Measurements from ENCODE around the gene C4B.
A peak's percentile ranks its signal among the peaks of the same experiment; 100 is the strongest.
"Not testable (repeated sequence)": the region's sequence is repeated elsewhere in the genome, so short reads cannot be mapped to it uniquely, and the experiment has no call there.

C4B gene

GRCh38 chr6:31981744-31982143, 32.9 kb upstream of the C4B start, which contains the start of gene C4A:
Gene C4A (plus strand): TSS chr6:31982057. CDS start chr6:31982108, 51 bp downstream.
- not testable (repeated sequence) for DNase-seq

GRCh38 chr6:31989363-31989762, 25.2 kb upstream of the C4B start:
- DNase-seq = not testable (repeated sequence)

- not testable (repeated sequence) for DNase-seq
Observed at GRCh38 chr6:31994421-31994820, 20.2 kb upstream of the C4B start.

- DNase-seq = not testable (repeated sequence)
Observed at GRCh38 chr6:31996385-31996784, 18.2 kb upstream of the C4B start.

GRCh38 chr6:32002546-32003268, 11.9 kb upstream of the C4B start:
- not testable (repeated sequence) for DNase-seq

GRCh38 chr6:32003301-32003700, 11.3 kb upstream of the C4B start:
- DNase-seq = not testable (repeated sequence)

DNA sequence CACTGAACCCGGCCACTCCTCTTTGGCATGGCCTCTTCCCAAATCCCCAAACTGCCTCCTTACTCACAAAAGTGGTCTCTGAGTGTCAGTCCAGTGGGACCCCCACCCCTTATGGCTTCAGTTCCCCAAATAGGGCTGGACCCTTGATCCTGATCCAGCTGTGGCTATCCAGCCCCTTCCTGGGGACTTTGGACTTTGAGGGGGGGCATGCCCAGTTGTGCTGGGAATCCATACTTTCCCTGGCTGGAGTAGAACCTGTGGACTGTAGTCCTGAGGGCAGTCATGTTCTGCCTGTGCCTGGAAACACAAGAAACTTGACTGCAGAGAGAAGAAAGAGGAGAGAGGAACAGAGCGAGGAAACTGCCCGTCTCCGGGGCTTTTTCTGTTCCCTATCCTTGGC, 10.2 kb upstream of the C4B start:
- not testable (repeated sequence) for DNase-seq

DNA sequence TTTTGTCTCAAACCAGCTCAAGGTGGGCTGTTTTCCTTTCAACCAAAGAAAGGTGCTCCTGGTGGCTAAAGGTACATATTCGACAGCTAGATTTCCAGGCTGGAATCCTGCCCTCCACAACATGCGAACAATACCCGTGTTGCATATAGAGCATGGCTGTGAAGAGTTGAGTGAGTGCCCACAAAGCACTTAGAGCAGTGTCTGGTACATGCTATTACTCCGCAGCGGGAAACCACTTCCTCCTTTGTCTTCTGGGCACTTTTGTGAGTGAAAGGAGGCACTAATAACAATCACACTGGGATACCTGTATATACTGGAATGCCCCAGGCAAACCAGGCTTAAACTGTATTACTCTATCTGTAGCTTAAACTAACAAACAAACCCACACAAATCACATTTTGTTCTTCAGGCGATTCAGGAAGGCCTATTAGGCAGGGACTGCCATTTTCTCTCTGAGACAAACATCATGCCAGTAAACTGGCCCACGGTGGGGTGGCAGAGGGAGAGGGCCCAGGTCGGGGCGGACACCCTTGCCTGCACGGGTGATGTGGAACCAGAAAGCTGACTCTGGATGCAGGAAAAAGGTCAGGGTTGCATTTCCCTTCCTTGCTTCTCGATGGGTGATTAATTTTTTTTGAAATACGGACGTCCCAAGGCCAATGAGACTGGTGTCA, 9.6 kb upstream of the C4B start:
- not testable (repeated sequence) for DNase-seq

DNA sequence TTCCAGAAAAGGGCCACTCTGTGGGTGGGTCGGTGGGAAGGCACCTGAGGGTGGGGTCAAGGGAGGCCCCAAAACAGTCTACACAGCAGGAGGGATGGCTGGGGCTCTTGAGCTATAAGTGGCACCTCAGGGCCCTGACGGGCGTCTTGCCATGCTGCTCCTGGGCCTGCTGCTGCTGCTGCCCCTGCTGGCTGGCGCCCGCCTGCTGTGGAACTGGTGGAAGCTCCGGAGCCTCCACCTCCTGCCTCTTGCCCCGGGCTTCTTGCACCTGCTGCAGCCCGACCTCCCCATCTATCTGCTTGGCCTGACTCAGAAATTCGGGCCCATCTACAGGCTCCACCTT, 9.1 kb upstream of the C4B start:
- peak; percentile 8 for DNase-seq

GRCh38 chr6:32005991-32006529, 8.5 kb upstream of the C4B start:
- DNase-seq = not testable (repeated sequence)

DNA sequence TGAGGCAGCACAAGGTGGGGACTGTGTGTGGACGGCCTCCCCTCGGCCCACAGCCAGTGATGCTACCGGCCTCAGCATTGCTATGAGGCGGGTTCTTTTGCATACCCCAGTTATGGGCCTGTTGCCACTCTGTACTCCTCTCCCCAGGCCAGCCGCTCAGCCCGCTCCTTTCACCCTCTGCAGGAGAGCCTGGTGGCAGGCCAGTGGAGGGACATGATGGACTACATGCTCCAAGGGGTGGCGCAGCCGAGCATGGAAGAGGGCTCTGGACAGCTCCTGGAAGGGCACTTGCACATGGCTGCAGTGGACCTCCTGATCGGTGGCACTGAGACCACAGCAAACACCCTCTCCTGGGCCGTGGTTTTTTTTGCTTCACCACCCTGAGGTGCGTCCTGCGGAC, 7.5 kb upstream of the C4B start:
- not testable (repeated sequence) for DNase-seq

DNA sequence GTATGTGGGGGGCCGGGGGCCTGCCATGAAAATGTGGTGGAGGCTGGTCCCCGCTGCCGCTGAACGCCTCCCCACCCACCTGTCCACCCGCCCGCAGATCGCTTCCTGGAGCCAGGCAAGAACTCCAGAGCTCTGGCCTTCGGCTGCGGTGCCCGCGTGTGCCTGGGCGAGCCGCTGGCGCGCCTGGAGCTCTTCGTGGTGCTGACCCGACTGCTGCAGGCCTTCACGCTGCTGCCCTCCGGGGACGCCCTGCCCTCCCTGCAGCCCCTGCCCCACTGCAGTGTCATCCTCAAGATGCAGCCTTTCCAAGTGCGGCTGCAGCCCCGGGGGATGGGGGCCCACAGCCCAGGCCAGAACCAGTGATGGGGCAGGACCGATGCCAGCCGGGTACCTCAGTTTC, 6.6 kb upstream of the C4B start:
- DNase-seq = not testable (repeated sequence)

GRCh38 chr6:32008616-32009015, 6.0 kb upstream of the C4B start:
- DNase-seq = not testable (repeated sequence)

DNA sequence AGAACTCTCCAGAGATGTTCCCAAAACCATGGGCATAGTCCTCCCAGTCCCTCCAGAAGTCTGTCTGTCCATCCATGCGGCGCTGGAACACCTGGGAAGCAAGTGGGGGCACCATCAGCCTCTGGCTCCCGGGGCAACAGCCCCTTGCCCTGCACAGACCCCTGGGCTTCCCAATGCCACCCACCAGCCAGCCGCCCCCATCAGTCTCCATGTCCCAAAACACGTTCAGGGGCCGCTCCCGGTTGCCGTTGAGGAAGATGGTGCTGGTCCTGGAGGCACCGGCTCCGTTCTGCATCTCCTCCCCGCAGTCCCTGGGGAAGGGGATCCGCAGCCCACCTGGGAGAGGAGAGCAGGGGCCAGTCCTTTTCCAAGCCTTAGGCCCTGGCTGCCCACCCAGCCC, 5.1 kb upstream of the C4B start:
- DNase-seq = not testable (repeated sequence)

DNA sequence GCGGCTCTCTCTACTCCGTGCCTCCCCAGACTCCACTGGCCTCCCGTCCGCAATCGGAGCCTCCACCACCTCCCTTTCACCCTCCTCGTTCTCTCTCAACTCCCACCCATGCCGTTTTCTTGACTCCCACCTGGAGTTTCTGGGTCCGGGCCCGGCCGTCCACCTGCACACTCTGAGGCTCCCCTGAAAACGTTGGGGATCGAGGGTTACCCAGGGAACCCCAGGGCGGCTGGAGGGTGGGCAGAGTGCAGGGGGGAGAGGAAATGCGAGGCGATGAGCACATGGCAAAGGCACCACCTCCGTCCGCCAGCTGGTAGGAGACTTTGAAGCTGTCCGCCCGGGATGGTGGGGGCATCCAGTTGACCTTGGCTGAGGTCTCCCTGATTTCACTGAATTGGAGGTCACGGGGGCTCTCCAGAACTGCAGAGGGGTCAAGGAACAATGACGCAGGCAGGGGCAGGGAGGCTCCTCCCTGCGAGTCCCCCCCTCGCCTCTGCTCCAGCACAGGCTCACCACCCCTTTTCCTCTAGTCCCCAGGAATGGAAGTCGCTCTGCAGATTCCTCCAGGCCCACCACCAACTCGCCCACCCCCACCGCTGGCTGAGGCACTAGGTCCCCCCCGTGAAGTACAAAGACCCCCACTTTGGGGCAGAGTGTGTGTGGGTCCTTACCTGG, 3.6 kb upstream of the C4B start:
- not testable (repeated sequence) for DNase-seq

DNA sequence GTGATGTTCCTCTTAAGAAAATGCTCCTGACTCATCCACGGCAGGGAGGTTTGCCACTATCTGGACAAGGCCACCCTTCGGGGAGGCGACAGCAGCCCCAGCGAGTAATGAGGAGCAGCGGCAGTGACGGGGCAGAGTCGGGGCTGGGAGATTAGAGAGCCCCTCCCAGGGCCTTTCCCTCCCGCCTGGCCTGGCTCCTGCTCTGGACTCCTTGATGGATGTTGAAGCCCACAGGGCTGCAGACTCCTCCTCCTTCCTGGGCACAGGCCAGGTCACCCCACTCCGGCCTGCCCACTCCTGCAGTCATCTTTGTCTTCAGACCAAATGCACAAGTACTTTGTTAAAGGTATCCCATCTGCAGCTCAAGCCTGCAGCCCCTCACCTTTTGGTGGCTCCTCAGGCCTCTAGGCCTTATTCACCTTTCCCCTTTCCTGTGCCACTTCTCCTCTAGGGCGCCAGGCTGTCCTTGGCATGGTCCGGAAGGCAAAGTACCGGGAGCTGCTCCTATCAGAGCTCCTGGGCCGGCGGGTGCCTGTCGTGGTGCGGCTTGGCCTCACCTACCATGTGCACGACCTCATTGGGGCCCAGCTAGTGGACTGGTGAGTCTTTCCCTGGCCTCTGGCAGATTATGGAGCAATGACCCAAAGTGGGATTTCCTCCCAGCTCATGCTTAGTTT, 1.5 kb upstream of the C4B start:
- DNase-seq = not testable (repeated sequence)

GRCh38 chr6:32013738-32014137, 857 bp upstream of the C4B start:
- not testable (repeated sequence) for DNase-seq

GRCh38 chr6:32022100-32022499, 7.5 kb downstream of the C4B start:
- not testable (repeated sequence) for DNase-seq

GRCh38 chr6:32028631-32029030, 14.0 kb downstream of the C4B start:
- DNase-seq = not testable (repeated sequence)

GRCh38 chr6:32029553-32029952, 15.0 kb downstream of the C4B start:
- DNase-seq = not testable (repeated sequence)

DNA sequence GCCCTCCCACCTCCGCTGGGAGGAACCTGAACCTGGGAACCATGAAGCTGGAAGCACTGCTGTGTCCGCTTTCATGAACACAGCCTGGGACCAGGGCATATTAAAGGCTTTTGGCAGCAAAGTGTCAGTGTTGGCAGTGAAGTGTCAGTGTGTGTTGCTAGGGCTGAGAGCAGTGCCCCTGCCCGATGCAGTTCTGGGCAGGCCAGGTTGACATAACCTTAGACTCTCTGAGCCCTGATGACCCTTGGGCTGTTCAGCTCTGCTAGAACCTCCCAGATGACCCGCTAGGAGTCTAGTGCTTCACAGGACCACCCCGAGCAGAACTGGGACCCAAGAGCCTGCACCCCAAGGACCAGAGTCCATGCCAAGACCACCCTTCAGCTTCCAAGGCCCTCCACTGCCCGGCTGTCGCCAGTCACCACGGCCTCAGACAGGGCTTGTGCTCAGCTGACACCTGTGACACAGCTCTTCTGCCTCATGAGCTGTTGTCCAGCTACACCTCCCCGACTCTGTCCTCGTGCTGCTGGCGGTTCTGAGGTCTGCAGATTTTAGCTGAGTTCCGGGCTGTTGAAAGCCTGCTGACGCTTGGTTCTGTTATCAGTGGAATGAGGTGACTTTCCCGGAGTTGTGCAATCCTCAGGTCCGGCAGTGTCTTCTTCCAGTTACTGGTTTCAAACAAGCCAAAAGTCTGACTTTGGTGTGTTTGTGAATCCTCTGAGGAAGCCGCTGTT, 20.9 kb downstream of the C4B start:
- DNase-seq = not testable (repeated sequence)

DNA sequence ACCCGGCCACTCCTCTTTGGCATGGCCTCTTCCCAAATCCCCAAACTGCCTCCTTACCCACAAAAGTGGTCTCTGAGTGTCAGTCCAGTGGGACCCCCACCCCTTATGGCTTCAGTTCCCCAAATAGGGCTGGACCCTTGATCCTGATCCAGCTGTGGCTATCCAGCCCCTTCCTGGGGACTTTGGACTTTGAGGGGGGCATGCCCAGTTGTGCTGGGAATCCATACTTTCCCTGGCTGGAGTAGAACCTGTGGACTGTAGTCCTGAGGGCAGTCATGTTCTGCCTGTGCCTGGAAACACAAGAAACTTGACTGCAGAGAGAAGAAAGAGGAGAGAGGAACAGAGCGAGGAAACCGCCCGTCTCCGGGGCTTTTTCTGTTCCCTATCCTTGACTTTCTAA, 22.5 kb downstream of the C4B start:
- not testable (repeated sequence) for DNase-seq

Data from hematopoietic multipotent progenitor cell treated with erythropoietin and hydrocortisone succinate and interleukin-3 and kit ligand, for 4 days (in vitro differentiated cells).